ENCODE results near the gene BDNF.

The BDNF gene

GRCh38 chr11:27703481-27703880, 3.2 kb upstream of the BDNF start:
- DNase-seq = no peak
- no peak for TF ChIP-seq CTCF (IDR thresholded peaks at IDR 0.05; ENCODE audit: low read depth, low read length)
- H3K4me3 ChIP-seq (ENCODE audit: low read depth, low read length) = no peak overlapping the region
- H3K9me3 ChIP-seq (ENCODE audit: severe bottlenecking) = no peaks in the 10 kb centered on the region
- no peaks in the 10 kb centered on the region for H3K36me3 ChIP-seq
- no peak overlapping the region for H3K27ac ChIP-seq
- H3K27me3 ChIP-seq (ENCODE audit: insufficient read depth, low read depth, severe bottlenecking) = peaks cover 27% of the 10 kb centered on the region

GRCh38 chr11:27702811-27703210, 2.6 kb upstream of the BDNF start:
- DNase-seq = no peak
- H3K27me3 ChIP-seq (ENCODE audit: insufficient read depth, low read depth, severe bottlenecking) = peaks cover 30% of the 10 kb centered on the region
- H3K4me3 ChIP-seq (ENCODE audit: low read depth, low read length) = no peak overlapping the region
- H3K9me3 ChIP-seq (ENCODE audit: severe bottlenecking) = no peaks in the 10 kb centered on the region
- H3K36me3 ChIP-seq = no peaks in the 10 kb centered on the region
- H3K27ac ChIP-seq = no peak overlapping the region
- TF ChIP-seq CTCF (IDR thresholded peaks at IDR 0.05; ENCODE audit: low read depth, low read length) = no peak

- Histone ChIP-seq H3K36me3 (no peaks in the 10 kb centered on the region), H3K27ac (no peak overlapping the region), H3K4me3 (ENCODE audit: low read depth, low read length) (peak overlapping the region; percentile 48), H3K27me3 (ENCODE audit: insufficient read depth, low read depth, severe bottlenecking) (peaks cover 30% of the 10 kb centered on the region), H3K9me3 (ENCODE audit: severe bottlenecking) (no peaks in the 10 kb centered on the region)
- peak; percentile 49 for TF ChIP-seq CTCF (IDR thresholded peaks at IDR 0.05; ENCODE audit: low read depth, low read length)
- peak; percentile 55 for DNase-seq
These were observed 1.3 kb upstream of the BDNF start for GRCh38 chr11:27701355-27702105.

- DNase-seq = peak; percentile 8
- no peaks in the 10 kb centered on the region for H3K9me3 ChIP-seq (ENCODE audit: severe bottlenecking)
- no peak for TF ChIP-seq CTCF (IDR thresholded peaks at IDR 0.05; ENCODE audit: low read depth, low read length)
- peaks cover 30% of the 10 kb centered on the region for H3K27me3 ChIP-seq (ENCODE audit: insufficient read depth, low read depth, severe bottlenecking)
- H3K27ac ChIP-seq = no peak overlapping the region
- H3K36me3 ChIP-seq = no peaks in the 10 kb centered on the region
- H3K4me3 ChIP-seq (ENCODE audit: low read depth, low read length) = peak overlapping the region; percentile 60
These were observed 317 bp downstream of the BDNF start for GRCh38 chr11:27699926-27700350.

GRCh38 chr11:27699242-27699925, 871 bp downstream of the BDNF start:
- H3K27me3 ChIP-seq (ENCODE audit: insufficient read depth, low read depth, severe bottlenecking) = peaks cover 30% of the 10 kb centered on the region
- no peak overlapping the region for H3K27ac ChIP-seq
- TF ChIP-seq CTCF (IDR thresholded peaks at IDR 0.05; ENCODE audit: low read depth, low read length) = no peak
- H3K9me3 ChIP-seq (ENCODE audit: severe bottlenecking) = no peaks in the 10 kb centered on the region
- DNase-seq = peak; percentile 13
- H3K36me3 ChIP-seq = no peaks in the 10 kb centered on the region
- H3K4me3 ChIP-seq (ENCODE audit: low read depth, low read length) = peak overlapping the region; percentile 60

Measured in WERI-Rb-1 (cell line).